Erythroblast (primary cell): Measurements from ENCODE around the gene HCFC1.

ENCODE experiments used
- GATA1 ChIP-seq: IDR thresholded peaks from 2 replicates; pipeline ENCODE4 v1.6.1; 2011; ENCODE audit warnings: low read depth, mild to moderate bottlenecking, control low read depth, low read length, moderate library complexity
- POLR2A ChIP-seq: IDR thresholded peaks from 2 replicates; pipeline ENCODE4 v1.6.1; 2011; ENCODE audit warnings: mild to moderate bottlenecking, low read length

GRCh38 chrX:154020536-154021115 lies 49.0 kb upstream of the HCFC1 start:
- TF ChIP-seq POLR2A: no peak
- TF ChIP-seq GATA1: no peak
